Liver (tissue), 3 donors: ENCODE data around the gene SUSD4.

Experiments
- EGR1 ChIP-seq, 2 donors: IDR thresholded peaks; 2 replicates each; pipeline ENCODE4 v1.6.1; 2016 to 2018; ENCODE audit warnings: antibody characterized with exemption in 2 of 2, low read depth in 2 of 2
- GABPA ChIP-seq, 2 donors: IDR thresholded peaks in 1 of 2; conservative IDR thresholded peaks in 1 of 2; 2 replicates each; pipeline ENCODE4 v1.6.1; 2016; ENCODE audit warnings: antibody characterized with exemption in 2 of 2, mild to moderate bottlenecking in 1 of 2, moderate library complexity in 1 of 2
- RAD21 ChIP-seq, 2 donors: IDR thresholded peaks; 2 replicates each; pipeline ENCODE4 v1.6.1; 2016; ENCODE audit warnings: antibody characterized with exemption in 2 of 2, mild to moderate bottlenecking in 2 of 2
- TF ChIP-seq, protein P1 (sequence below): fragments of 150-350 bp; IDR thresholded peaks from 2 replicates; pipeline ENCODE4 v1.5.1; 2017; ENCODE audit warnings: improper control_type of control experiment, low read depth, low read length; ENCODE audit not compliant: missing input control
- donor health status: healthy.
- donor health status: healthy.

DNA sequence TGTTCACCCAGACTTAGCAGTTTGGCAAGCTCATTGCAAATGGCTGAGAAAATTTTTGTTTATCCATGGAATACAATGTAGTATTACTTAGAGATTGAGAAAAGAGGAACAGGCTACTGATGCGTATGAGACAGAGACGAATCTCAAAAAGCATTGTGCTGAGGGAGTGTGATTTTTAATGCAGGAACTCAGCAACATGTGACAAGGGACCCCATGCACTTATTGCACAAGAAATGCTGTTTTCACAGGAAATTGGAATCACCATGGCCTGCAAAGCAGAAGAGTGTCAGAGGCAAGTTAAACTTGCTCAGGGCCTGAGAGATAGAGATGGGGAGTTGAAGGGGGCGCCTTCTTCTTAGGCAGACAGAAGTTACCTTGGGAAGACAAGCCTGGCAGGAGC is 188.3 kb downstream of the SUSD4 start:
- TF ChIP-seq, protein P1, sequence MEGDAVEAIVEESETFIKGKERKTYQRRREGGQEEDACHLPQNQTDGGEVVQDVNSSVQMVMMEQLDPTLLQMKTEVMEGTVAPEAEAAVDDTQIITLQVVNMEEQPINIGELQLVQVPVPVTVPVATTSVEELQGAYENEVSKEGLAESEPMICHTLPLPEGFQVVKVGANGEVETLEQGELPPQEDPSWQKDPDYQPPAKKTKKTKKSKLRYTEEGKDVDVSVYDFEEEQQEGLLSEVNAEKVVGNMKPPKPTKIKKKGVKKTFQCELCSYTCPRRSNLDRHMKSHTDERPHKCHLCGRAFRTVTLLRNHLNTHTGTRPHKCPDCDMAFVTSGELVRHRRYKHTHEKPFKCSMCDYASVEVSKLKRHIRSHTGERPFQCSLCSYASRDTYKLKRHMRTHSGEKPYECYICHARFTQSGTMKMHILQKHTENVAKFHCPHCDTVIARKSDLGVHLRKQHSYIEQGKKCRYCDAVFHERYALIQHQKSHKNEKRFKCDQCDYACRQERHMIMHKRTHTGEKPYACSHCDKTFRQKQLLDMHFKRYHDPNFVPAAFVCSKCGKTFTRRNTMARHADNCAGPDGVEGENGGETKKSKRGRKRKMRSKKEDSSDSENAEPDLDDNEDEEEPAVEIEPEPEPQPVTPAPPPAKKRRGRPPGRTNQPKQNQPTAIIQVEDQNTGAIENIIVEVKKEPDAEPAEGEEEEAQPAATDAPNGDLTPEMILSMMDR, result no peak
- TF ChIP-seq GABPA (IDR thresholded peaks at IDR 0.05 in 1 of 2, conservative IDR thresholded peaks at IDR 0.05 in 1 of 2) (peak in 1 of 2 donors; percentile 6), EGR1 (IDR thresholded peaks at IDR 0.05; ENCODE audit: low read depth in 2 of 2) (no peak), RAD21 (IDR thresholded peaks at IDR 0.05) (no peak)
